ENCODE data around the gene AVL9. TPM values are rescaled to one million over a fixed set of nuclear protein-coding genes. Genes with fewer than 3 reads are reported as not detected.
"Not testable (repeated sequence)": the region's sequence is repeated elsewhere in the genome, so short reads cannot be mapped to it uniquely, and the experiment has no call there.

Gene AVL9
- total and polyA plus RNA-seq, 5 experiments from 2014 or later, result 10.4 to 45.3 (median 13.4) TPM

DNA sequence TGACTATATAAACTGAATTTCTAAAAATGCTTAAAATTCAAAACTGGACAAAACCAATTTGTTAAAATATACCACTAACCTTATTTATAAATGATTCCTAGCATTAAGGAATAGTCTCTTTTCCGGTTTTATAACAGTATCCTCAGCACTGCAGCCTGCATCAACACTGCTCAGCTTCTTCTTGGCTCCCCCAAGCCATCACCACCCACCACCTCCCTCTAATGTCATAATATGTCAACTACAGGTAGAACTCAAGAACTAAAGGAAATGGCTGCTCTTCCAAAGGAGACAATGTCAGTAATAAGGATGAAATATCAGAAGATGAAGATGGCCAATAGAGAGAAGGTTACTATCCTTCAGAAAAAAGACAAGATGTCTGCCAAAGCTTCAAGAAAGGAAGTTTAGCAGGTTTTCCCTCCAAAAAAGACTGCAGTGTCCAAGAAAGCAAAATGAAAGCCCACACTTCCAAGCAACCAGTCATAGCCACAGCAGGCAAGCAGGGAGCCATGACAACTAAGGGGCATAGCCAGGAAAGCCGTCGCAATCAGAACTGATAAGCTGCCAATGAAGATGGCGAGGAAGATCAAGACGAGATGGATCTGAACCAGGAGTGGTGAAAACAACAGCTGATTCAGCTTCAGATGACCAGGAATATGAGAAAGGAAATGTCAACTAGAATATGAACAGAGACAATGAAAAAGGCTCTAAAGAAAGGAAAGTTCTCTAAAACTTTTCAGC is 141.6 kb downstream of the AVL9 start:
- H3K36me3 Mint-ChIP-seq, H3K27ac Mint-ChIP-seq, H3K9me3 Mint-ChIP-seq, ATAC-seq, POLR2A ChIA-PET, H3K27me3 Mint-ChIP-seq, H3K4me3 Mint-ChIP-seq: not testable (repeated sequence)
- DNase-seq, result peak in 1 of 10 donors; percentile 1
- H3K4me1 Mint-ChIP-seq, result peaks cover 0 to 24% (median 7%) of the 10 kb centered on the region in 4 donors

DNA sequence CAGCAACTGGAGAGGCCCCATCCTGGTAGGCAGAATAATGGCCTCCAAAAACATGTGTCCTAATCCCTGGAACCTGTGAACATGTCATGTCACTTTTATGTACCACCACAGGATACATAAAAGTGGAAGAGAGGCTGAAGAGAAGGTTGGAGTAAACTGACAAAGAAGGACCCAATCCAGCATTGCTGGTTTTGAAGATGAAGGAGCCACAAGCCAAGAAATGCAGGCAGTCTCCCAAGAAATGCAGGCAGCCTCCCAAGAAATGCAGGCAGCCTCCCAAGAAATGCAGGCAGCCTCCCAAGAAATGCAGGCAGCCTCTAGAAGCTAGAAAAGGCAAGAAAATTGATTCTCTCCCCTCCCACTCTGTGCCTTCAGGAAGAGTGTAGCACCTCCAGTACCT is 142.3 kb downstream of the AVL9 start:
- DNase-seq, ATAC-seq, H3K36me3 Mint-ChIP-seq, H3K27me3 Mint-ChIP-seq, H3K27ac Mint-ChIP-seq, POLR2A ChIA-PET, H3K9me3 Mint-ChIP-seq, H3K4me3 Mint-ChIP-seq: not testable (repeated sequence)
- H3K4me1 Mint-ChIP-seq, result peaks cover 0 to 24% (median 7%) of the 10 kb centered on the region in 4 donors

Other genes with a start within 250 kb of the AVL9 start
- gene LSM5, start 5.1 kb upstream of the AVL9 start, total RNA-seq, result 10 to 100 TPM; 45.9 to 56.9 TPM
- gene LSM5, start 5.1 kb upstream of the AVL9 start, polyA plus RNA-seq, result 100 to 1,000 TPM; 141 to 179 (median 174) TPM